T-helper 17 cell (primary cell): Measurements from ENCODE around the gene PCDHB9. TPM values are rescaled to one million over a fixed set of nuclear protein-coding genes. Genes with fewer than 3 reads are reported as not detected.
"Not testable (repeated sequence)": the region's sequence is repeated elsewhere in the genome, so short reads cannot be mapped to it uniquely, and the experiment has no call there.

Source experiments
- ATAC-seq: fragments of 150-1000 bp; cut with Tn5 transposase; 2 replicates; pipeline ENCODE4 v1.10.0; 2021; ENCODE audit warnings: mild to moderate bottlenecking, moderate library complexity
- DNase-seq, 3 donors: peaks; one replicate each; pipeline versions ENCODE4 v3.0.0 to v3.0.0-alpha.2; 2020 to 2021
- H3K9me3 ChIP-seq: one replicate; pipeline ENCODE4 v1.7.0; 2013; ENCODE audit warnings: low read length, mild to moderate bottlenecking; ENCODE audit not compliant: control insufficient read depth, poor library complexity, severe bottlenecking
- H3K27ac Mint-ChIP-seq: one replicate; pipeline ENCODE4 v1.8.0; 2022; ENCODE audit warnings: mild to moderate bottlenecking, moderate library complexity, mixed read lengths
- H3K27me3 Mint-ChIP-seq: one replicate; pipeline ENCODE4 v1.8.0; 2022; ENCODE audit warnings: mixed read lengths
- H3K36me3 Mint-ChIP-seq: one replicate; pipeline ENCODE4 v1.8.0; 2022; ENCODE audit warnings: low read depth, mixed read lengths
- H3K4me1 Mint-ChIP-seq: one replicate; pipeline ENCODE4 v1.8.0; 2022; ENCODE audit warnings: mild to moderate bottlenecking, mixed read lengths
- H3K4me3 Mint-ChIP-seq: one replicate; pipeline ENCODE4 v1.8.0; 2022; ENCODE audit warnings: mild to moderate bottlenecking, moderate library complexity, mixed read lengths
- total RNA-seq, 4 donors: library from RNA in 2 of 4; stranded (reverse) in 2 of 4; gene quantifications; one replicate each; pipeline ENCODE4 v1.2.3 and lab custom pipeline; 2022 to 2026

Gene PCDHB9
- total RNA-seq, 2 donors from 2014 or later, result 1.0 TPM; not detected in 1

DNA sequence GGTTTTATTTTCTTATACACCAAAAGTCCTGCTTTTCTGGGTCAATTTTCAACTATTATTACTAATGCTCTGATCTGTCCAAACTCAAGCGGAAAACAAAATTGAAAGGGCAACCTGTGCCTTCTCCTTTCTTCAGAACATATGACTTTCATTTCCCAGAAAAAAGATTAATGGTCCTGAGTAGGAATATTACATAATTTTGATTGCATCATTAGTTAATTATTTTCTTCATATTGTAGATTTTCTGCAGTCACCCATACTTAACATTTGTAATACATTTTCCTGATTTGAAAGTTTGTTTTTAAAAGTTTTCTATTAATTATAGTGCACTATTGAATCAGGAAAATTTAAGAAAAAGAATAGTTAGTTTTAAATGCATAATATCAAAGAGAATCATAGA, 11.0 kb upstream of the PCDHB9 start:
- Mint-ChIP-seq H3K27me3 (peaks cover 20% of the 10 kb centered on the region), H3K4me3 (no peak overlapping the region), H3K4me1 (peaks cover 4% of the 10 kb centered on the region), H3K36me3 (peaks cover 3% of the 10 kb centered on the region), H3K27ac (no peak overlapping the region)
- DNase-seq (no peak), ATAC-seq (no peak)
- H3K9me3 ChIP-seq, result no peaks in the 10 kb centered on the region

DNA sequence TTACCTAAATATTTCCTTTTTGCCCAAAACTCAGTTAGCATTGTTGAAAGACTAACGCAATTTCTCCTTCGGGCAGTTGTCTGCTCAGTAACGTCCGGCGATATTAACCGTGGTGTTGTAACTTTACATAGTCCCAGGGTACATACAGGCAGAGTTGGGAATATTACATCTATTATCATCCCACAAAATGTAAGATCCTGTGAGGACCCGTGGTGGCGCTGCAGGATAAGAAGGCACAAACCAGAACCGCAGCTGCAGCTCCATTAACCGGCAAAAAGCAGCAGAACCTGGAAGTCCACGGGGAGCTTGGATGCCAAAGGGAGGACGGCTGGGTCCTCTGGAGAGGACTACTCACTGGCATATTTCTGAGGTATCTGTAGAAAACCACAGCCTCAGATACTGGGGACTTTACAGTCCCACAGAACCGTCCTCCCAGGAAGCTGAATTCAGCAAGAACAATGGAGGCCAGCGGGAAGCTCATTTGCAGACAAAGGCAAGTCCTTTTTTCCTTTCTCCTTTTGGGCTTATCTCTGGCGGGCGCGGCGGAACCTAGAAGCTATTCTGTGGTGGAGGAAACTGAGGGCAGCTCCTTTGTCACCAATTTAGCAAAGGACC, 9.3 kb upstream of the PCDHB9 start, which contains the start of gene PCDHB8:
TSS of gene PCDHB8 (plus strand) at position 214 of the 615 bp plus-strand sequence. CDS start at position 459, 245 bp downstream.
- H3K9me3 ChIP-seq, H3K4me3 Mint-ChIP-seq, H3K4me1 Mint-ChIP-seq, DNase-seq, H3K27ac Mint-ChIP-seq, ATAC-seq, H3K36me3 Mint-ChIP-seq: not testable (repeated sequence)
- H3K27me3 Mint-ChIP-seq, result peaks cover 35% of the 10 kb centered on the region

- not testable (repeated sequence) for ATAC-seq, H3K4me3 Mint-ChIP-seq, DNase-seq, H3K36me3 Mint-ChIP-seq, H3K9me3 ChIP-seq, H3K4me1 Mint-ChIP-seq, H3K27ac Mint-ChIP-seq
- peaks cover 40% of the 10 kb centered on the region for H3K27me3 Mint-ChIP-seq
These were observed 7.6 kb upstream of the PCDHB9 start for GRCh38 chr5:141179371-141179770.

- not testable (repeated sequence) for H3K9me3 ChIP-seq, H3K36me3 Mint-ChIP-seq, H3K4me1 Mint-ChIP-seq, DNase-seq, ATAC-seq, H3K4me3 Mint-ChIP-seq, H3K27ac Mint-ChIP-seq
- H3K27me3 Mint-ChIP-seq, result peaks cover 43% of the 10 kb centered on the region
These were observed 7.1 kb upstream of the PCDHB9 start for GRCh38 chr5:141179876-141180275.

DNA sequence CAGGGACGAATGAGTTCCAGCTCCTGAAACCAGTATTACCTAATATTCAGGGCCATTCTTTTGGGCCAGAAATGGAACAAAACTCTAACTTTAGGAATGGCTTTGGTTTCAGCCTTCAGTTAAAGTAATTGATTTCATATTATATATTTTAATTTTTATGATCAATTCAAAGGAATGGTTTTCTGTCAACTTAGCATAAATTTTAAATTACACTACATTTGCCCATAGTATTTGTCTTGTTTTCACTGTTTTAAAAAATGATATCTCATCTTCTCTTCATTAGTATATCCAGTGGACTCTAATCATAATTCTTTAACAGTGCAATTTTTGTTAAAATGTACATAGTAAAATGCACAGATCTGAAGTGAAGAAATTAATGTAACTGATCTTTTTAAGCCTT, 6.6 kb upstream of the PCDHB9 start:
- H3K4me1 Mint-ChIP-seq, result peaks cover 3% of the 10 kb centered on the region
- ATAC-seq, result no peak
- peaks cover 41% of the 10 kb centered on the region for H3K27me3 Mint-ChIP-seq
- DNase-seq, result no peak
- H3K36me3 Mint-ChIP-seq, result peaks cover 5% of the 10 kb centered on the region
- no peak overlapping the region for H3K4me3 Mint-ChIP-seq
- no peaks in the 10 kb centered on the region for H3K9me3 ChIP-seq
- no peak overlapping the region for H3K27ac Mint-ChIP-seq

GRCh38 chr5:141182248-141182647, 4.7 kb upstream of the PCDHB9 start, which contains the start of gene PCDHB16:
PCDHB16 (plus strand) TSS chr5:141182387; CDS start chr5:141182560, 173 bp downstream.
- ATAC-seq (no peak), DNase-seq (no peak)
- peaks cover 7% of the 10 kb centered on the region for H3K4me1 Mint-ChIP-seq
- H3K27me3 Mint-ChIP-seq, result peaks cover 42% of the 10 kb centered on the region
- H3K27ac Mint-ChIP-seq, result no peak within 1 kb of the TSS
- no peak within 1 kb of the TSS for H3K4me3 Mint-ChIP-seq
- H3K9me3 ChIP-seq, result no peaks in the 10 kb centered on the region
- H3K36me3 Mint-ChIP-seq, result peaks cover 5% of the 10 kb centered on the region

GRCh38 chr5:141184117-141184855, 2.7 kb upstream of the PCDHB9 start:
- not testable (repeated sequence) for H3K36me3 Mint-ChIP-seq, H3K4me3 Mint-ChIP-seq, DNase-seq, H3K9me3 ChIP-seq, ATAC-seq, H3K27ac Mint-ChIP-seq, H3K4me1 Mint-ChIP-seq
- H3K27me3 Mint-ChIP-seq, result peaks cover 55% of the 10 kb centered on the region

DNA sequence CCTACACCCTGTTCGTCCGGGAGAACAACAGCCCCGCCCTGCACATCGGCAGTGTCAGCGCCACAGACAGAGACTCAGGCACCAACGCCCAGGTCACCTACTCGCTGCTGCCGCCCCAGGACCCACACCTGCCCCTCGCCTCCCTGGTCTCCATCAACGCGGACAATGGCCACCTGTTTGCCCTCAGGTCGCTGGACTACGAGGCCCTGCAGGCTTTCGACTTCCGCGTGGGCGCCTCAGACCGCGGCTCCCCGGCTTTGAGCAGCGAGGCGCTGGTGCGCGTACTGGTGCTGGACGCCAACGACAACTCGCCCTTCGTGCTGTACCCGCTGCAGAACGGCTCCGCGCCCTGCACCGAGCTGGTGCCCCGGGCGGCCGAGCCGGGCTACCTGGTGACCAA, 1.7 kb downstream of the PCDHB9 start:
- ATAC-seq, DNase-seq, H3K36me3 Mint-ChIP-seq, H3K27ac Mint-ChIP-seq, H3K4me3 Mint-ChIP-seq, H3K9me3 ChIP-seq, H3K4me1 Mint-ChIP-seq: not testable (repeated sequence)
- H3K27me3 Mint-ChIP-seq, result peaks cover 39% of the 10 kb centered on the region

- not testable (repeated sequence) for H3K4me1 Mint-ChIP-seq, H3K4me3 Mint-ChIP-seq, H3K27ac Mint-ChIP-seq, H3K9me3 ChIP-seq, DNase-seq, H3K36me3 Mint-ChIP-seq, ATAC-seq
- H3K27me3 Mint-ChIP-seq, result peaks cover 38% of the 10 kb centered on the region
These were observed 2.2 kb downstream of the PCDHB9 start for GRCh38 chr5:141189131-141189530.

DNA sequence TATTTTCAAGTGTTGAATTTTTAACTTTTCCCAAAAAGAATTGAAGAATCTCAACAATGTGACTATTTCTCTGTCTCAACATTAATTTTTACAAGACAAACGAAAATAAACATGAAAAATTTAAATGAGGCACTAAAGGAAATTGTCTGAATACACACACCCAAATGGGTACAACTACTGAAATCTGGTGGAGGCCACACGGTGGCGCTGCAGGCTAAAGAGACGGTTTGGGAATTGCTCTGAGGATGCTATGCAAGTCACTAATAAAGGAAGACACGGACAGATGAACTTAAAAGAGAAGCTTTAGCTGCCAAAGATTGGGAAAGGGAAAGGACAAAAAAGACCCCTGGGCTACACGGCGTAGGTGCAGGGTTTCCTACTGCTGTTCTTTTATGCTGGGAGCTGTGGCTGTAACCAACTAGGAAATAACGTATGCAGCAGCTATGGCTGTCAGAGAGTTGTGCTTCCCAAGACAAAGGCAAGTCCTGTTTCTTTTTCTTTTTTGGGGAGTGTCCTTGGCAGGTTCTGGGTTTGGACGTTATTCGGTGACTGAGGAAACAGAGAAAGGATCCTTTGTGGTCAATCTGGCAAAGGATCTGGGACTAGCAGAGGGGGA, 5.3 kb downstream of the PCDHB9 start, which contains the start of gene PCDHB10:
TSS of gene PCDHB10 (plus strand) at position 244 of the 616 bp plus-strand sequence. CDS start at position 444, 200 bp downstream.
- H3K4me1 Mint-ChIP-seq, result peaks cover under 1% of the 10 kb centered on the region
- peaks cover 32% of the 10 kb centered on the region for H3K27me3 Mint-ChIP-seq
- H3K27ac Mint-ChIP-seq, result no peak within 1 kb of the TSS

GRCh38 chr5:141194332-141194731, 7.4 kb downstream of the PCDHB9 start:
- not testable (repeated sequence) for H3K27ac Mint-ChIP-seq, H3K4me3 Mint-ChIP-seq, H3K4me1 Mint-ChIP-seq, ATAC-seq, H3K9me3 ChIP-seq, H3K36me3 Mint-ChIP-seq, DNase-seq
- H3K27me3 Mint-ChIP-seq, result peaks cover 18% of the 10 kb centered on the region

More for the DNA sequence above, 5.3 kb downstream of the PCDHB9 start, which contains the start of gene PCDHB10:
- DNase-seq, result peak in 1 of 3 donors; percentile 13
- Mint-ChIP-seq H3K4me3 (no peak within 1 kb of the TSS), H3K36me3 (peaks cover 2% of the 10 kb centered on the region)
- H3K9me3 ChIP-seq, result no peaks in the 10 kb centered on the region
- ATAC-seq, result no peak

DNA sequence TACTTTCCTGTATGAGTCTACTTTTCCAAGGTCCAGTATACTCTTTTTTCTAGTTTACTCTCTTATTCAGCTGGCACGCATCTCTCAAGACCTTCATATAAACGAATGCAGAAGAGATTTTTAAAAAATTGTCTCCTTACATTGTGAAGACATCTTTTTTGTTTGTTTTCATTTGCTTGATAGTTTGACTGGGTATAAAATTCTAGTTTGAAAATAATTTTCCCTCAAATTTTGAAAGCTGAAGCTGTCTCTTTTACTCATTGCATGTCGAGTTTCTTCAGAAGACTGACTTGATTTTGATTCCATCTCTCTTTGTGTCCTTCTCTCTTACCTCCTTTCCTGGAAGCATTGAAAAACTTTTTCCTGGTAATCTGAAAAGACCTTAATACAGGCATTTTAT, 9.4 kb downstream of the PCDHB9 start:
- H3K4me3 Mint-ChIP-seq, result no peak overlapping the region
- no peak overlapping the region for H3K27ac Mint-ChIP-seq
- H3K9me3 ChIP-seq, result no peaks in the 10 kb centered on the region
- DNase-seq (no peak), ATAC-seq (no peak)
- H3K27me3 Mint-ChIP-seq, result peaks cover 27% of the 10 kb centered on the region
- no peaks in the 10 kb centered on the region for H3K4me1 Mint-ChIP-seq
- no peaks in the 10 kb centered on the region for H3K36me3 Mint-ChIP-seq
